Osteocyte (in vitro differentiated cells): ENCODE data around the gene MTURN. TPM values are rescaled to one million over a fixed set of nuclear protein-coding genes. Genes with fewer than 3 reads are reported as not detected.

Experiments
- DNase-seq: peaks from one replicate; pipeline ENCODE4 v3.0.0; 2021; ENCODE audit warnings: mixed read lengths; ENCODE audit not compliant: unreplicated experiment; ENCODE audit errors: extremely low spot score
- H3K27ac Mint-ChIP-seq: one replicate; pipeline ENCODE4 v1.8.0; 2021; ENCODE audit warnings: mild to moderate bottlenecking, mixed read lengths; ENCODE audit not compliant: unreplicated experiment
- H3K27me3 Mint-ChIP-seq: one replicate; pipeline ENCODE4 v1.8.0; 2021; ENCODE audit warnings: mixed read lengths; ENCODE audit not compliant: unreplicated experiment
- H3K36me3 Mint-ChIP-seq: one replicate; pipeline ENCODE4 v1.8.0; 2021; ENCODE audit warnings: mixed read lengths; ENCODE audit not compliant: unreplicated experiment
- H3K4me1 Mint-ChIP-seq: one replicate; pipeline ENCODE4 v1.8.0; 2021; ENCODE audit warnings: mixed read lengths; ENCODE audit not compliant: unreplicated experiment
- H3K4me3 Mint-ChIP-seq: one replicate; pipeline ENCODE4 v1.8.0; 2021; ENCODE audit warnings: mild to moderate bottlenecking, moderate library complexity, mixed read lengths; ENCODE audit not compliant: unreplicated experiment
- H3K9me3 Mint-ChIP-seq: one replicate; pipeline ENCODE4 v1.8.0; 2021; ENCODE audit warnings: mixed read lengths; ENCODE audit not compliant: unreplicated experiment
- CTCF ChIP-seq: fragments of 200-600 bp; sonication (generic); IDR thresholded peaks from 2 replicates; pipeline ENCODE4 v1.5.0; 2021; ENCODE audit warnings: antibody characterized with exemption, mild to moderate bottlenecking, moderate library complexity
- total RNA-seq: library from RNA; stranded (reverse); gene quantifications from 2 replicates; pipeline ENCODE4 v1.2.1, GENCODE V29; 2021

The MTURN gene
- total RNA-seq, 1 donor from 2014 or later: 19.0 TPM

- DNase-seq: no peak
- Mint-ChIP-seq H3K4me3 (no peak overlapping the region), H3K9me3 (peaks cover 22% of the 10 kb centered on the region), H3K4me1 (no peaks in the 10 kb centered on the region), H3K36me3 (peaks cover 6% of the 10 kb centered on the region), H3K27me3 (peaks cover 7% of the 10 kb centered on the region), H3K27ac (no peak overlapping the region)
- TF ChIP-seq CTCF: no peak
Measured at GRCh38 chr7:30197438-30197837, 62.7 kb downstream of the MTURN start.

DNA sequence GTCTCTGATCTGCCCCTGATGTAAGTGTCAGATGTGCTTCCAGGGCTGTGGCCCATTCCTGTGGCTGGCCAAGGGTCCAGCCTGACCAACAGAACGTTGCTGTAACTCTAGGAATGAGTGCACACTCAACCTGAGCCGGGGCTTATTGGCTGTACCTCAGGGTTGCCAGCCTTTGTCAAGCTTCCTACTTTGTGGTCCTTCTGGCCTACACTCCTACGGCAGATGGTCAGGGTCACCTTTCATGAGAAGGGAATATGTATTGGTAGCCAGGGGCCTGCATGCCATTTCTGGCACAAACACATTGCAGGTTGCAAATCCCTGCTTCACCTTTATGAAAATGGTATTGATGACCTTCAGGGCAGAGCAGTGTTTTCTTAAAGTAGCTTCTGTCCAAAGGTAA is 64.5 kb downstream of the MTURN start:
- H3K4me3 Mint-ChIP-seq: no peak overlapping the region
- peaks cover 8% of the 10 kb centered on the region for H3K27me3 Mint-ChIP-seq
- H3K9me3 Mint-ChIP-seq: peaks cover 22% of the 10 kb centered on the region
- H3K36me3 Mint-ChIP-seq: peaks cover 6% of the 10 kb centered on the region
- no peak for TF ChIP-seq CTCF
- no peak overlapping the region for H3K27ac Mint-ChIP-seq
- no peak for DNase-seq
- no peaks in the 10 kb centered on the region for H3K4me1 Mint-ChIP-seq

GRCh38 chr7:30200591-30200990 is 65.8 kb downstream of the MTURN start:
- Mint-ChIP-seq H3K4me3 (no peak overlapping the region), H3K36me3 (peaks cover 1% of the 10 kb centered on the region), H3K27me3 (peaks cover 8% of the 10 kb centered on the region), H3K27ac (no peak overlapping the region), H3K9me3 (peaks cover 14% of the 10 kb centered on the region), H3K4me1 (no peaks in the 10 kb centered on the region)
- DNase-seq: no peak
- TF ChIP-seq CTCF: no peak

DNA sequence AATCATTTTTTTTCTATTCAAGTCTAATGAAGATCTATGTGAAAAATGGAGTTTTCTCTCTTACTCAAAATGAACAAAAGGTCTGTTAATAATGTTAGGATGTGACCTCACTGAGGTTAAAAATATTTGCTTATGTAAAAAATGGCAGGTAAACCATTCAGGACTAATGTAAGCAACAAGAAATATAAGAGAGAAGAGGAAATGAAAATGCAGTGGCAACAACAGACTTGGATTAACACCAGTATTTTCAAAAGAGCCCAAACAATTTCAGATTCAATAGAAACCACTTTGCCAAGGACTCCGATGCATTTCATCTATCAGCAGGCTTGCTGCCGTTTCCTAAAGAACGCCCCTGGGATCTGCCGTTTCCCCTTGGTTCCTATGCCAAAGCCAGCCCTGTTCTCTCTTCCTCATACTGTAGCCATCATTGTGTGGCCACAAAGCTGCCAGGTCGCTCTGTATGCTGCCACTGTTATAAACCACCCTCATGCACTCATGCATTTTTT is 66.4 kb downstream of the MTURN start:
- Mint-ChIP-seq H3K36me3 (no peaks in the 10 kb centered on the region), H3K4me1 (no peaks in the 10 kb centered on the region), H3K27ac (no peak overlapping the region), H3K9me3 (peaks cover 9% of the 10 kb centered on the region), H3K27me3 (peaks cover 8% of the 10 kb centered on the region), H3K4me3 (no peak overlapping the region)
- no peak for DNase-seq
- TF ChIP-seq CTCF: no peak

DNA sequence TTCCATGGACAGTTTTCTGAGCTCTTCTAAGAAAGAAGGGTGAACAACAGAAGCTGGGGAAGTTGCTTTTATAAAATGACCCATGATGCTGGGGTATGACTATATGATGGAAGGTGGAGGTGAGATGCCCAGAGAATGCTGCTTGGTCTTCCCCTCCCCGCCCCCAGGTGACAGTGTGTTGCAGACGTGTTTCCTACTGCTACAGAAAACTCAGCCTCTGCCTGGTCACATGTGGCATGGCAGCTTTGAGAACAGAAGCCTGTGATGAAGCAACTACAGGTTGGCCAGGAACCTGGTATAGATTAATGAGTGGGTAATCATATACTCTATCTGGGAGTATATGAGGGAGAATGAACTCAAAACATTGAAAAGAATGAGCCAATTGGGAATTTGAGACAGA is 67.1 kb downstream of the MTURN start:
- Mint-ChIP-seq H3K4me1 (no peaks in the 10 kb centered on the region), H3K36me3 (no peaks in the 10 kb centered on the region), H3K4me3 (no peak overlapping the region), H3K27ac (no peak overlapping the region), H3K27me3 (peaks cover 8% of the 10 kb centered on the region), H3K9me3 (peaks cover 4% of the 10 kb centered on the region)
- no peak for DNase-seq
- no peak for TF ChIP-seq CTCF
